ENCODE data around the gene GATC. TPM values are rescaled to one million over a fixed set of nuclear protein-coding genes. Genes with fewer than 3 reads are reported as not detected.
A peak's percentile ranks its signal among the peaks of the same experiment; 100 is the strongest.

Gene GATC
- total RNA-seq, 1 donor from 2014 or later, result 15.5 TPM

DNA sequence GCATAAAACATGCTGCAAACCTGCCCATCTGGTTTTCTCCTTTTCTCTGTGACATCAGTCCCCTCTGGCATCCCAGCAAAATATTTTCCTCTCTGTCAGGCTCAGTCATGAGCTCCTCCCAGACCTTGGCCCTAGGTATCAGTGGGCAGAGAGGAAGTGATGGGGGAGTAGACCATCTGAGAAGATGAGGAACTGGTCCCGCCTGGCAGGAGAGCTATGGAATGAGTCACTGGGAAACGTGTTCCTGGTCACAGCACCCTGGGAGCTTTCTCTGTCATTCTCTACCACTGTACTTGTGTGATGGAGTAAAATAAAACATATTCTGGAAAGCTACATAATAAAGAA, 28.3 kb downstream of the GATC start:
- peaks cover 18% of the 10 kb centered on the region for H3K4me1 ChIP-seq
- TF ChIP-seq POLR2AphosphoS5 (IDR thresholded peaks at IDR 0.05; ENCODE audit: insufficient read depth in 1 of 2, low read depth in 1 of 2), result peak in 1 of 2 donors; percentile 78
- TF ChIP-seq POLR2A (IDR thresholded peaks at IDR 0.05), result no peak
- TF ChIP-seq, protein P1, sequence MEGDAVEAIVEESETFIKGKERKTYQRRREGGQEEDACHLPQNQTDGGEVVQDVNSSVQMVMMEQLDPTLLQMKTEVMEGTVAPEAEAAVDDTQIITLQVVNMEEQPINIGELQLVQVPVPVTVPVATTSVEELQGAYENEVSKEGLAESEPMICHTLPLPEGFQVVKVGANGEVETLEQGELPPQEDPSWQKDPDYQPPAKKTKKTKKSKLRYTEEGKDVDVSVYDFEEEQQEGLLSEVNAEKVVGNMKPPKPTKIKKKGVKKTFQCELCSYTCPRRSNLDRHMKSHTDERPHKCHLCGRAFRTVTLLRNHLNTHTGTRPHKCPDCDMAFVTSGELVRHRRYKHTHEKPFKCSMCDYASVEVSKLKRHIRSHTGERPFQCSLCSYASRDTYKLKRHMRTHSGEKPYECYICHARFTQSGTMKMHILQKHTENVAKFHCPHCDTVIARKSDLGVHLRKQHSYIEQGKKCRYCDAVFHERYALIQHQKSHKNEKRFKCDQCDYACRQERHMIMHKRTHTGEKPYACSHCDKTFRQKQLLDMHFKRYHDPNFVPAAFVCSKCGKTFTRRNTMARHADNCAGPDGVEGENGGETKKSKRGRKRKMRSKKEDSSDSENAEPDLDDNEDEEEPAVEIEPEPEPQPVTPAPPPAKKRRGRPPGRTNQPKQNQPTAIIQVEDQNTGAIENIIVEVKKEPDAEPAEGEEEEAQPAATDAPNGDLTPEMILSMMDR (IDR thresholded peaks at IDR 0.05), result no peak
- intact Hi-C loops (cut with DNase I), result no loop called here
- no peaks in the 10 kb centered on the region for H3K9me3 ChIP-seq
- no peaks in the 10 kb centered on the region for H3K27me3 ChIP-seq
- no peak overlapping the region for H3K4me3 ChIP-seq
- DNase-seq (ENCODE audit: extremely low spot score in 2 of 2), result no peak
- H3K36me3 ChIP-seq, result no peaks in the 10 kb centered on the region
- H3K27ac ChIP-seq, result peak overlapping the region; percentile 31

DNA sequence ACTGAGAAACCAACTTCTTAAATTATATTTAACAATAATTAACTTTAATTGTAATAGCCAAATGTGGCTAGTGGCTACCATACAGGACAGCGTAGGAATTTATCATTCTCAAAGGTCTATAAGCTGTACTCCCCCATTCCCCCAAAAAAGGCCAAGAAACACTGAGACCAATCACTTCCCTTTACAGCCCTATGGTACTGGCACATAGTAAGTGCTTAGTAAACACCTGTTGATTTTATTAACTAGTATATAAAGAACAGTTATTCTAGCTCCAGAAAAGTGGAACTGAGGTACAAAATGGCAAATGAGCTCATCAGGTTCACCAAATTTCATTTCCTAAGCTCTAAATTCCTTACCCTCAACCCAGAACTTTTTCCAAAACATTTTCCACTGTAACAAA, 29.4 kb downstream of the GATC start:
- H3K27ac ChIP-seq, result no peak overlapping the region
- no peaks in the 10 kb centered on the region for H3K36me3 ChIP-seq
- H3K9me3 ChIP-seq, result no peaks in the 10 kb centered on the region
- intact Hi-C loops (cut with DNase I), result no loop called here
- DNase-seq (ENCODE audit: extremely low spot score in 2 of 2), result no peak
- TF ChIP-seq POLR2A (IDR thresholded peaks at IDR 0.05) (no peak), POLR2AphosphoS5 (IDR thresholded peaks at IDR 0.05; ENCODE audit: insufficient read depth in 1 of 2, low read depth in 1 of 2) (no peak)
- TF ChIP-seq, protein P1 (IDR thresholded peaks at IDR 0.05), result no peak
- no peak overlapping the region for H3K4me3 ChIP-seq
- no peaks in the 10 kb centered on the region for H3K27me3 ChIP-seq
- H3K4me1 ChIP-seq, result peaks cover 10% of the 10 kb centered on the region

DNA sequence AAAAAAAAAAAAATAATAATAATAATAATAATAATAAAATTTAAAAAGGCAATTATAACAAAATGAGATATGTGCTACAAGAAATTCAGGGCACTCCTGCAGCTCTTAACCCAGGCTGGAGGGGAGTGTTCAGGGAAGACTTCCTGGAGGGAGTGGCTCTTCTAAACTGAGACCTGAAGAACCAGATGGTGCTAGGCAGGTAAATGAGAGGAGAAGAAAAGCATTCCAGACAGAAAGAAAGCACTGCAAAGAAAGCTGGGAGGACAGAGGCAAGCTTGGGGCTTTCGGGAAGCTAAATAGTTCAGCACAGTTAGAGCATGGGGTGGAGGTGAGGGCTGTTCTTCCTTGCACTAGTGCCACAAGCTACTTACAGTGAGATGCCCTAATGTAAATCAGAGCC, 33.2 kb downstream of the GATC start:
- Histone ChIP-seq H3K4me1 (no peaks in the 10 kb centered on the region), H3K27ac (no peak overlapping the region), H3K9me3 (no peaks in the 10 kb centered on the region), H3K4me3 (no peak overlapping the region), H3K27me3 (no peaks in the 10 kb centered on the region), H3K36me3 (no peaks in the 10 kb centered on the region)
- no peak for TF ChIP-seq POLR2A (IDR thresholded peaks at IDR 0.05)
- TF ChIP-seq, protein P1 (IDR thresholded peaks at IDR 0.05), result no peak
- TF ChIP-seq POLR2AphosphoS5 (IDR thresholded peaks at IDR 0.05; ENCODE audit: insufficient read depth in 1 of 2, low read depth in 1 of 2), result no peak
- intact Hi-C loops (cut with DNase I), result no loop called here
- DNase-seq (ENCODE audit: extremely low spot score in 2 of 2), result no peak

DNA sequence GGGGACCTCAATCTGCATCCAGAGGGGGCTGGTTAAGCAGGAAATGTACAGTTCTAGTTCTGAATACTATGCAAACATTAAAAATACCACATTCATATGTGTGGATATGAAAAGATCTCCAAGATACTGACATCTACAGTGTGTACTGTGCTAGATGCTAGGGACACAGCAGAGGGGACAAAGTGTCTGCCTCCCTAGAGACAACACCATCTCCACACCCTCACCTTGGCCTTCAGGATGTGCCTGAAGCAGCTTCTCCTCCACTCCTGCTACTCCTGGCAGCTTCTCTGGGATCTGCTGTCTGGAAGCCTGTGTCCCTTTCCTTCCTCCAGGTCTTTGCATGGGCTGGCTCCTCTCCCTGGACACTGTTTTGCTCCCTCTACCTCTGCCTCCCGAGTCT, 34.0 kb downstream of the GATC start:
- no peak for DNase-seq (ENCODE audit: extremely low spot score in 2 of 2)
- no peaks in the 10 kb centered on the region for H3K9me3 ChIP-seq
- no peaks in the 10 kb centered on the region for H3K27me3 ChIP-seq
- no peak overlapping the region for H3K4me3 ChIP-seq
- H3K27ac ChIP-seq, result no peak overlapping the region
- no peak for TF ChIP-seq POLR2AphosphoS5 (IDR thresholded peaks at IDR 0.05; ENCODE audit: insufficient read depth in 1 of 2, low read depth in 1 of 2)
- TF ChIP-seq, protein P1 (IDR thresholded peaks at IDR 0.05), result no peak
- TF ChIP-seq POLR2A (IDR thresholded peaks at IDR 0.05), result no peak
- intact Hi-C loops (cut with DNase I), result no loop called here
- no peaks in the 10 kb centered on the region for H3K4me1 ChIP-seq
- H3K36me3 ChIP-seq, result no peaks in the 10 kb centered on the region

DNA sequence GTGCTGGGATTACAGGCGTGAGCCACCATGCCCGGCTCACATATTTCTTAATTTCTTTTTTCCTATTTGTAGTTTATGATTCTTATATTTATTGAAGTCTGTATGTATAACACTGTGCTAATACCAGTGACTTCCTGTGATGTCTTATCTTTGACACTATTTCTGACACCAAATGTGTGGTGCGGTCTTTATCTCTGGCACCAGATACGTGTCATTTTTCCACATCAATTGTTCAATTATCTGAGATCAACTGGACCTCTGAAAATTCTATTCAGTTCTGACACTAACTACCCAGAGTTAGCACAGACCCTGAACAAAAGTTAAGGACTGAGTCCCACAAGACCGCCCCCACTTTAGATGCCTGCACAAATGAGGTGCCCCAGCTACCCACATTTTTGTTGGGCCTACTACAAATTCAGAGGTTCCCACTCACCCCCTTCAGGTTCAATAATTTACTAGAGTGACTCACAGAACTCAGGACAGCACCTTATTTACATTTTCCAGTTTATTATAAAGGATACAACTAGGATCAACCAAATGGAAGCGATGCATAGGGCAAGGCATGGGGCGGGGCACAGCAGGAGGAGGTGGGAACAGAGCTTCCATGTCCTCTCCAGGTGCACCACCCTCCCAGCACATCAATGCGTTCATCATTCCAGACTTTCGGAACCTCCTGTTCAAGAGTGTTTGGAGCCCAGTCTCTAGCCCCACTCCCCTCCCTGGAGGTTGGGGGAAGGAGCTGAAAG, 35.0 kb downstream of the GATC start:
- H3K36me3 ChIP-seq, result no peaks in the 10 kb centered on the region
- no peak overlapping the region for H3K27ac ChIP-seq
- H3K4me3 ChIP-seq, result no peak overlapping the region
- H3K27me3 ChIP-seq, result no peaks in the 10 kb centered on the region
- TF ChIP-seq POLR2AphosphoS5 (IDR thresholded peaks at IDR 0.05; ENCODE audit: insufficient read depth in 1 of 2, low read depth in 1 of 2) (no peak), POLR2A (IDR thresholded peaks at IDR 0.05) (no peak)
- TF ChIP-seq, protein P1 (IDR thresholded peaks at IDR 0.05), result no peak
- H3K4me1 ChIP-seq, result no peaks in the 10 kb centered on the region
- DNase-seq (ENCODE audit: extremely low spot score in 2 of 2), result no peak
- intact Hi-C loops (cut with DNase I), result no loop called here
- no peaks in the 10 kb centered on the region for H3K9me3 ChIP-seq
